Activated T-cell treated with anti-CD3 and anti-CD28 coated beads, Interleukin-2, amount 50 U/mL, for 48 hours (primary cell): Measurements from ENCODE around the gene HSPBAP1.
"Not testable (repeated sequence)": the region's sequence is repeated elsewhere in the genome, so short reads cannot be mapped to it uniquely, and the experiment has no call there.

Source experiments
- DNase-seq, 2 experiments: peaks; one replicate each; pipeline ENCODE4 v3.0.0-alpha.2; 2020

The HSPBAP1 gene

DNA sequence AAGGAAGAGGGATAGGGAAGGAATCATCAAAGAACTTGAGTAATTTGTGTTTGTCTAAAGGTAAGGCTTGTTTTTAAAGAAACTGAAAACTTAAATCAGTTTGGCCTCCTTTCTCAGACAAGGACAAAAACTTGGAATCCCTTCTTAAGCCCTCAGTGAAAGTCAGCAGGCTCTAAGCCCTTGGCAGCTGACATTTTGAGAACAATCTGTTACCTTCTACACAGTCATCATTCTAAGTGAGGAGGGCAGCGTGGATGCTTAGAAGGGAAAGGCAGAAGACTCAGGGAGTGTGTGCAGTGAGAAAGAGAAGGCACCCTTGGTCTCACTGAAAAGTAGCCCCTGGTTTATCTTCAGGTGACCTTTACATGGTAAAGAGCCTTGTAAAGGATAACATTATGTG is 10.8 kb downstream of the HSPBAP1 start:
- DNase-seq, result no peak

DNA sequence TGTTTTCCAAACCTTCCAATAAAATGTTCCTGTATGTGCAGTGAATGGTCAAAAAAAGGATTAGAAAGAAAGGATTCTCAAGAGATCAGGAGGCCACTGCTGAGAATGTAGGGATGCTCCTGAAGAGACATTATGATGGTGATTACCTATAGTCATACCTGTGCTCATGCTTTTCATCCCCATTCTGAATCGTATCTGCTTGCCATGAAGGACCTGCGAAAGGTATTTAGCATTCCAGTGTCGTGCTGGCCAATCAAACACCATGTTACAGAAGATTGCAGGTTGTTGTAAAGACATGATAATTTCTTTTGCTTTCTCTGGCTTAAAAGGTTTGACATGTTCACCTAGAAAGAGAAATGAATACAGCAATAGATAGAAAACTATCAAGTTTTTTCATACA is 16.1 kb downstream of the HSPBAP1 start:
- DNase-seq, result no peak

DNA sequence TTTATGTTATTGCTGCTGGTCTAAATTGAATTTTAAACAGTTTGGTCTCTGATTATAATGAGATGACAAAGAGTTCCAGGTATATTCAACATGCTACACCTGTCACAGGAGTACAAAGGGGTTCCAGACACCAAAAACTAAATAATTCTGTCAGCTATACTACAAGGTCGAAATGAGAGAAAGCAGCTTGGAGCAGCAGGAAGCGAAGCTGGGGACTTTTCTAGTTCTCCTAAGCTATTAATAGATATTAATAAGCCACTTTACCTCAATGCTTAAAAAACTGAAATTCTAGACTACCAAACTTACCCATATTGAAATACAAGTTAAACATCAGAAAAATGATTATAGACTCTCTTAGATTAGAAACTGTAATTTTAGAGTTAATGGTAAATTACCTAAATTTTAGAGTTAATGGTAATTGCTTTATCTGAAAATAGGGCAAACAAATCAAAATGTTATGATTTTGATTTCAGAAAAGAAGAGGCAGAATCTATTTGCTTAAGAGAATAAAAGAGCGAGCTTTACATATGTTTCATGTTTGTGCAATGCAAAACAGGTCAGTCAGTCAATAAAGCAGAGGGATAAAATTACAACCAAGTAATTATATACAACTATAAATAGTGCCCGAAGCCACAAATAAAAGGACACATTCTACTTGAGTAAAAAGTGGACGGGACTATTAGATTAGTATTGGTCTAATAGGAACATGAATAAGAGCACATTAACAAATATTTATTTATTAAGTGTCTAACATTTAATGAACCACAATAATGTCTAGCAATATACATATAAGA is 16.8 kb downstream of the HSPBAP1 start:
- DNase-seq, result no peak

DNA sequence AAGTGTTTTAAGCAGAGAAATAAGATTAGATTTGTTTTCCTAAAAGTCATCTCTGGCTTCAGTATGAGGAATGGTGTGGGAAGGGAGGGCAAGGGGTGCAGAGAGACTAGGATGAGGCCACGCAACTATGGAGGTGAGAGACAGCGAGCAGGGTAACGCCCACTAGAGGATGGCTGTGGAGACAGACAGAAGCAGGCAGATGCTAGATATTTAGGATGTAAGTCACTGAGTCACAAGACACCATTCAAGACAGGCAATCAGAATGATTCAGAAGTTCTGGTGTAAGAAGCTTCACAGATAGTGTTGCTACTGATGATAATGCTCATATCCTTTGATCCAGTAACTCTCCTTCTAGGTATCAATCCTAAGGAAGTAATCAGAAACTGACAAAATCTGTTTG is 19.1 kb downstream of the HSPBAP1 start:
- DNase-seq, result no peak

DNA sequence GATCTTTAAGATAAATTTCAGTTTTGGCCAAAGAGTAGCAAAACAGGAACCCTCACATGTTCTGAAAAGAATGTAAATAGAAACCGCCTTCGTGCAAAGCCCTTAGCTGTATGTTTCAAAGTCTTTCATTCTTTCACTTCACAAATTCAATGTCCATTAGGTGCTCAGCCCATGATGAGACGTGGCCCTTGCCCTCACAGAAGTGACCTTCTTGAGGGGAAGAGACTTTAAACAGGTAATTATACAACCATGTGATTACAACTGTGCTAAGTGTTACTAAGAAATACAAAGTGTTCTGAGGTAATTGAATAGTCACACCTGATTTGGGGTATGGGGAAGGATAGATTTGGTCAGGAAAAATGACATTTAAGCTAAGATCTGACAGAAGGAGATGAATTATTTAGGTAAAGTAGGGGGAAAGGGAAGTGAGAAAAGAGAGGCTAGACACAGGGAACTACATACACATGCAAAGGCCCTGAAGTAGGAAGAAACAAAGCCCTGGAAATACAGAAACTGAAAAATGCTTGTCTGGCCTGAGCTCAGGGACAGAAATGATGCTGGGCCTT is 19.6 kb downstream of the HSPBAP1 start:
- no peak for DNase-seq

DNA sequence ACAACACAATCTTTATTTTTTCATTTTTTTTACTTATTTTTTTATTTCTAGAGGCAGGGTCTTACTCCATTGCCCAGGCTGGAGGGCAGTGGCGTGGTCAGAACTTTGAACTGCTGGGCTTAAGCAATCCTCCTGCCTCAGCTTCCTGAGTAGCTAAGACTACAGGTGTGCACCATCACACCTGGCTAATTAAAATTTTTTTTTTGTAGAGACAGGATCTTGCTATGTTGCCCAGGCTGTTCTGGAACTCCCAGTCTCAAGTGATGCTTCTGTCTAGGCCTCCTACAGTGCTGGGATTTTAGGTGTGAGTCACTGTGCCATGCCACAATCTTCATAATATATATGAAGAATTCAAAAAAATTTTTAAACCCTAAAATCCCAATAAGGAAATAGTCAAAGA is 20.8 kb downstream of the HSPBAP1 start:
- no peak for DNase-seq

DNA sequence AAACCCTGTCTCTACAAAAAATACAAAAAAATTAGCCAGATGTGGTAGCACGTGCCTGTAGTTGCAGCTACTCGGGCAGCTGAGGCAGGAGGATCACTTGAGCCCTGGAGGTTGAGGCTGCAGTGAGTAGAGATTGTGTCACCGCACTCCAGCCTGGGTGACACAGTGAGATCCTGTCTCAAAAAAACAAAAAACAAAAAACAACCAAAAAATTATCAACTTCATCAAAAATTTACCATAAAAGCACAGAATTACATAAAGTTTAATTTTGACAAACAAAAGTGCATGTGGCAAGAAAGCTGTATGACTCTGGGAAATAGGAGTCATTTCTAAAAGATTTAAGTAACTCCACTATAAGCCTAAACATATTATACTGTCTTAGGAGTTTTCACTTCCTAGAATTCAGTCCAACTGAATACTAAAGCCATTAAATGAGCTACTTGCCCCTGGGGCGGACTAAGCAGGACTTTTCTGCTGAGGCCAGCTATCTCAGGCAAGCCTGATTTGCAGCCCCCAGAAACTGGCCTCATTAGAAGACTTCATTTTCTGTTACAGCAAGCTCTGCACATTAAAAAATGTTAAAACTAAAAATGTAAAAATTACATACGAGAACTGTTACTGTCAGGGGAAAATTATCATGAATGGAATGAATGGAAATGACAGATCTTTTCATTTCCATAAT is 23.0 kb downstream of the HSPBAP1 start:
- DNase-seq, result no peak

DNA sequence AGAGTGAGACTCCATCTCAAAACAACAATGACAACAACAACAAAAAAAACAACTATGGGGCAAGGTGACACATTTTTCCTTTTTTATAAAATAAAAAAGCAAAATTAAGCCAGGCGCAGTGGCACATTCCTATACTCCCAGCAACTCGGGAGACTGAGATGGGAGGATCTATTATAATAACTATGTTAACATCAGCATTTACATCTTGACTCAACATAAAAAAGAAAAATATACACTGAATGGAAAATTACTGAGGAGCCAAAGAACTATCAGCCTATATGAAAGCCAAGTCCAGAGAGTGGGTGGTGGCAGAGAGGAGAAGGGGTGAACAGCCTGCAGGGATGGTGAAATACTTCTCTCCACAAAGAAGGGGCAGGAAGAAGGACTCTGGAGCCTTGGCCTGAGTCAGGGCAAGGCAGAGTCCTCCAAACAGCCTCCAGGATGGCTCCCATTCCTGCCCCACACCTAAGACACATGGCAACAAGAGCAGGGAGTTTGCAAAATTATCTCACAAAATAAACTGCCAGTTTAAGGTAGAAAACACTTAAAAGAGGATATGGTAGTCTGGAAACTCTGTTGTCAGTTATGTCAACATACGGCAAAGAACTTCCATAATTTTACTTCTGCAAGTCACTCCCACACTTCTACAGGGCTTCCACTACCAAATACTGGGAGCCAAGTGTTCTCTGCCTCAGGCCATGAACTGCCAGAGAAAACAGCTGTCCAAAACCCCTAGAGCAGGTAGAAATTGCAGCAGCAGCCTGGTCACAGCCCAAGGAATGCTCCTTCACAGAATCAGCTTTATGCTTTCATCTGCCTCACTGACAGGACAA is 25.9 kb downstream of the HSPBAP1 start:
- no peak for DNase-seq

DNA sequence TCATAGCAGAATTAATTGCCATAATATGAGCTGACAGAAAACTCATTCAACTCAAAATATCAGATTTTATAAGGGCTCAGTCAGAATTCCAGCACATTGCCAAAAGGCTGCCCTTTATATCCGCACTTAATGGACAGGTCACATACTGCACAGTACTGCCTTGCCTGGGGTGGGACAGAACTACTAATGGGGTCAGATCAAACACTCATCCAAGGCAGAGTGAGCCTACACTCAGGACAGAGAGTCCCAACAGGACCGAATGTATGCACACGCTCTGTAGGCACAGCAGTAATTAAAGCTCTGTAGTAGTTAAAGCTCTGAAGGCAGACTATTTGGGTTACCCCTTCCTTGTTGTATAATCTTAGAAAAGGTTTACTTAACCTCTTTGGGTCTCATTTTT is 27.2 kb downstream of the HSPBAP1 start:
- DNase-seq, result no peak

DNA sequence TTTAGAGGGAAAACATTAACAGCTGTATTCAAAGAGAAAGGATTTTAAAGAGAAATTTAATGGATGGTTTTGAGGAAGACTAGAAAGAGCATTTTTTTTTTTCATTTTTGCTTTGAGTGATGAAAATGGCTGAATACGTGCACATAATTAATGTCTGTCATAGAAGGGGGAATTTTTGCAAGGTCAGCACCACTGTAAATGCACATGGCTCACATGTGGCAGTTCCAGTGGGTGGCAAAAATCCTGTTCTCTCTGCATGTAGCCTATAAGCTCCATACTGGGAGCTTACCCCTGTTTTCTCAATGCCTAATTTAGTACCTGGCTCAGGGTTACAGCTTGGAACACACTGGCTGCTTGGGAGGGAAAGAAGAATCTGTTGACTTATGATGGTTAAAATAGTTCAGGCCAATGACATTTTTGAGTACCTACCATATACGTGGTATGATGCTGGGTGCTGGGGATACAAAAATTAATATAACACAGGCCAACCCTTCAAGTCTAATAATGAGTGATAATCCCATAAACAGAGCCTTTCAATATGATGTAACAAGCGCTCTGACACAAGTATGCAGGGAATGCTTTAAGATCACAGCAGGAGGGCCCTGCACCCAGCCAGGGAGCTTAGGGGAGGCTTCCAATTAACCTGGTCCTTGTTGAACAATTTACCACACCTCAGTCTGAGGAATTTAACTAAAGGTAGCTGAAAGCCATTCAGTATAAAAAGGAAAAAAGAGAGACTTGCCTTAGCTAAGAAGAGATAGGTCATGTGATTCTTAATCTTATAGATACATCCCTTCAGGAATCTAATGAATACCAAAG is 33.0 kb downstream of the HSPBAP1 start:
- no peak for DNase-seq

DNA sequence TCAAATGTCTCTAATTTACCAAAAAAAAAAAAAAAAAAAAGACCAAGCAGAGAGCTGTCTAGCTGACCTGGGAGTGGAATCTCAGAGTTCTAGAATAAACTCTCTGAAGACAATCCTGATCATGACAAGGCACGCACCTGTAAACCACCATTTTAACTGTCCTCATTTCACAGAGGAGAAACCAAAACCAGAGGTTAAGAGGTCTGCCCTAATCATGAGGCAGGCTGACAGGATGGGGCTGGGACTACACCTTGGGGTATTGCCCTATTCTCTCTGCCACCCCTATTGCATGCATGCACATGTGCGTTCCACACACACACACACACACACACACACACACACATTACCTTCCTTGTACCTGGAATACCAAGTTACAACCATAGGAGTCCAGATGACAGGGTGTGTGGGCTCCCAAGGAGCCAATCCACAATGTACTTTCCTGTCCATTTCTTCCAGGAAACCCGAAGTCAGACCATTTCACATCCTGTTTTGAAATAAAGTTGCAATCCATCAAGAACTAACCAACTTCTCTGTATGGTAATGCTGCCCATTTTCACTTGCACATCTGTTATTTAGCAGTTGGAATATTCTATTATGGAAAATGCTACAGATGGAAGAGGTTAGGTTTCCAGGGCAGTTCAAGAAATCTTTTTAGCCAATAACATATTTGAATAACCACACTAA is 34.6 kb downstream of the HSPBAP1 start:
- DNase-seq, result no peak

DNA sequence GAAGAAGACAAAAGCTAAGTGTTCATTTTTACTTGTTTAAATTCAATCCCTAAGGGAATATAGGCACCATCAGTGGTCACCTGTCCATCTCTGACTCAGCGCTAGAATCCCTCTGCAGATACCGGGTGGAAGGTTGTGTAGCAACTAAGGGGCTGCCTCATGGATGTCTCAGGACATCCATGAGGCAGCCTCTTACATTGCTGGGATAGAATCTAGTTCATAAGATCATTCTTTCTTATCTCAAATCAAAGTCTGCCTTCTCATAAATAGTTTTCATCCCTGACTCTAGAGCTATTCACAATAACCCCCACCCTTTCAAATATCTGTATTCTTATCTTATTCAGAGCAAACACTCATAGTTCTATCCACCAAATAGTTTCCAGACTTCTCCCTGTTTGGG is 38.1 kb downstream of the HSPBAP1 start:
- no peak for DNase-seq

DNA sequence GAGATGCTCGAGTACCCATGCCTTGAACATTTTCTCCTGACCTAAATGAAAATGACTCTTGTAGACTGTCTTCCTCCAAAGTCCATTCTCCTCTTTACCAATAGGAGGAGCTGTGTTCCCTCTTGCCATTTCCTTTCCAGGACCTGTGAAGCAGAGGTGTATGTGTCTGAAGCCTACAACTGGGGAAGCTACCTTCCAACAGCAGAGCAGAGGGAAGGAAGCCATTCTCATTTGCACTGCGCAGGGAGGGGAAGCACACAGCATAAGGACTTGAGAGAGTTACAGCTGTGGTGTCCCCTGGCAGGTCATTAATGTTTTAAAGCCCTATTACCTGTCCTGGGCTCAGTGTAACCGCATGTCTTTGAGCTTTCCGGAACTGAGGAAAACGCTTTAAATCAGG is 38.7 kb downstream of the HSPBAP1 start:
- DNase-seq, result peak; percentile 21 to 24

DNA sequence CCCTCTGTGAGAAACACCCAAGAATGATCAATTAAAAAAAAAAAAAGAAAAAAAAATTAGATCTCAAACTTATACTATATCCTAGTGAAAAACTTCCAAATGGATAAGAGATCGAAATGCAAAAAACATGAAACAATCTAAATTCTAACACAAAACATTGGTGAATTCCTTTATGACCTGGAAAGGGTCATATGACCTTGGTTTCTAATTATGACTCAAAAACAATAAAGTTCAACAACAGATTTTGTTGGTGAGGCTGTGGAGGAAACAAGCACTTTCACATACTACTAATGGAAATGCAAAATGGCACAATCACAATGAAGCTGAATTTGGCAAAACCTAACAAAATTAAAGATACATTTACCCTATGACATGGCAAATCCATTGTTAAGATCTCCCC is 45.3 kb downstream of the HSPBAP1 start:
- DNase-seq, result no peak

DNA sequence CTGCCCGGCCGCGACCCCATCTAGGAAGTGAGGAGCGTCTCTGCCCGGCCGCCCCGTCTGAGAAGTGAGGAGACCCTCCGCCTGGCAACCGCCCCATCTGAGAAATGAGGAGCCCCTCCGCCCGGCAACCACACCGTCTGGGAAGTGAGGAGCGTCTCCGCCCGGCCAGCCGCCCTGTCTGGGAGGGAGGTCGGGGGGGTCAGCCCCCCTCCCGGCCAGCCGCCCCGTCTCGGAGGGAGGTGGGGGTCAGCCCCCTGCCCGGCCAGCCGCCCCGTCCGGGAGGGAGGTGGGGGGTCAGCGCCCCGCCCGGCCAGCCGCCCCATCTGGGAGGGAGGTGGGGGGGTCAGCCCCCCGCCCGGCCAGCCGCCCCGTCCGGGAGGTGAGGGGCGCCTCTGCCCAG is 46.3 kb downstream of the HSPBAP1 start:
- DNase-seq, result not testable (repeated sequence)

DNA sequence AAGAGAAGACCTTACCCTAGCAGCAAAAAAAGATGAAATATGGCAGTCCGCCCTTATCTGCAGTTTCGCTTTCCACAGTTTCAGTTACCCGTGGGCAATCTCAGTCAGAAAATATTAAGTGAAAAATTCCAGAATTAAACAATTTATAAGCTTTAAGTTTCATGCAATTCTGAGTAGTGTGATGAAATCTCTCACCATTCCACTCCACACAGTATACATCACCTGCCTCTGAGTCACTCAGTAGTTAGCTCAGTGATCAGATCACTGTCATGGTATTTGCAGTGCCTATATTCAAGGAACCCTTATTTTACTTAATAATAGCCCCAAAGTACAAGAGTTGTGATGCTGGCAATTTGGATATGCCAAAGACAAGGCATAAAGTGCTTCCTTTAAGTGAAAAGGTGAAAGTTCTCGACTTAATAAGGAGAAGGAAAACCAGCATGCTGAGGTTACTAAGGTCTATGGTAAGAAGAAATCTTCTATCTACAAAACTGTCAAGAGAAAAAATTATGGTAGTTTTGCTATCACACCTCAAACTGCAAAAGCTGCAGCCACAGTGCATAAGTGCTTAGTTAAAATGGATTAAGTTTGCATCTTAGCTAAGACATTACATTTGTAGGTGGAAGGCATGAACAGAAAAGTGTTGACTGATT is 48.1 kb downstream of the HSPBAP1 start:
- DNase-seq, result no peak

DNA sequence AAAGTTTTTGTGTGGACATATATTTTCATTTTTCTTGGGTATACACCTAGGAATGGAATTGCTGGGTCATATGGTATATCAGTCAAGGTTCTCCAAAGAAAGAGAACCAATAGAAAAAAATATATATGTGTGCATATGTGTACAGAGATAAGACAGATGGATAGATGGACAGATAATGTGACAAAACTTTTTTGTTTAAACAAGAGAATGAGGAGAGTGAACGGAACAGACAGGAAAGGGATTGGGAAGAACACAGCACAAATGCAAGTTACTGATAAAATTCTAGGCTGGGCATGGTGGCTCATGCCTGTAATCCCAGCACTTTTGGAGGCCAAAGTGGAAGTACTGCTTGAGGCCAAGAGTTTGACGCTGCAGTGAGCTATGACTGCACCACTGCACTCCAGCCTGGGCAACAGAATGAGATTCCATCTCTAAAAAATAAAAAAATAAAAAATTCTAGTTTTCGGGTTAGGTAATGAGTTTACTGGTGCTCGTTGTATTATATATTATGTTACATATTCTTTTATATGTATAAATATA is 50.0 kb downstream of the HSPBAP1 start:
- no peak for DNase-seq

DNA sequence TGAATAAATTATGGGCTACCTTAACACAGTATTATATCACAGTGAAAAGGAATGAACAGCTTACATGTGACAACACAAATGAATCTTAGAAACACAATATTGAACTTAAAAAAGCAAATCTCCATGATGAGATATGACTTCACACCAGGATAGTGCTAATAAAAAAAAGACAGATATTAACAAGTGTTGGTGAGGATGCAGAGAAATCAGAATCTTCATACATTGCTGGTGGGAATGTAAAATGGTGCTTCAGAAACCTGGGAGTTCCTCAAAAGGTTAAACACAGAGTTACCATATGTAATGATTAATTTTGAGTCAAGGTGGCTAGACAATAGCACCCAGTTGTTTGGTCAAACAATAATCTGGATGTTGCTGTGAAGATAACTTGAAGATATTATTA is 51.4 kb downstream of the HSPBAP1 start:
- no peak for DNase-seq

DNA sequence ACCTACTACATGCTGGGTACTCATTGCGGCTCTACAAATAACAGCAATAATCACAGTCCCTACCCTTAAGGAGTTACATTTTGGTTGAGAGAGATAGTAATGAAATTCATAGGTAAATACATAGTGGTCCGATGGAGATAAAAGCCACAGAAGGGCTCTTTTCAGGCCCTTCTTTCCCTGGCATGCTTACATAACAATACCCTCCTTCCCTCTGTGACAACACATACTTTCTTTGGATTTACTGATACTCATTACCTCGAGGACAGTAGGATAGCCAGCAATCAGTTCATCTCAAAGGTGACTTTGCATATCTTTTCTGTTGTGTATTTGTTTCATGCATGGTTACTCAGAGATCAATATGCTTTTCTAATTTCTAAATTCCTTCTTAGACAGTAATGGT is 54.5 kb downstream of the HSPBAP1 start:
- DNase-seq, result no peak

DNA sequence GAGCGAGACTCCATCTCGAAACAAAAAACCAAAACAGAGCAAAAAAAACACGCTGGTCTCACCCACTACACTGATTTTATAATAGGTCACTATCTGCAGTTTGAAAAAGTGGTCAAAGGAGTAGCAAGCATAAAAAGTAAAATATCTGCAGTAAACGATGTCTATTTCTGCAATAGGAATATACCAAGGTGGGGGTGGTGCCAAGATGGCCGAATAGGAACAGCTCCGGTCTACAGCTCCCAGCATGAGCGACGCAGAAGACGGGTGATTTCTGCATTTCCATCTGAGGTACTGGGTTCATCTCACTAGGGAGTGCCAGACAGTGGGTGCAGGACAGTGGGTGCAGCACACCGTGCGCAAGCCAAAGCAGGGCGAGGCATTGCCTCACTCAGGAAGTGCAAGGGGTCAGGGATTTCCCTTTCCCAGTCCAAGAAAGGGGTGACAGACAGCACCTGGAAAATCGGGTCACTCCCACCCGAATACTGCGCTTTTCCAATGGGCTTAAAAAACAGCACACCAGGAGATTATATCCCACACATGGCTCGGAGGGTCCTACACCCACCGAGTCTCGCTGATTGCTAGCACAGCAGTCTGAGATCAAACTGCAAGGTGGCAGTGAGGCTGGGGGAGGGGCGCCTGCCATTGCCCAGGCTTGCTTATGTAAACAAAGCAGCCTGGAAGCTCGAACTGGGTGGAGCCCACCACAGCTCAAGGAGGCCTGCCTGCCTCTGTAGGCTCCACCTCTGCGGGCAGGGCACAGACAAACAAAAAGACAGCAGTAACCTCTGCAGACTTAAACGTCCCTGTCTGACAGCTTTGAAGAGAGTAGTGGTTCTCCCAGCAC is 60.7 kb downstream of the HSPBAP1 start:
- DNase-seq, result not testable (repeated sequence)
